GM13976 (cell line): ENCODE data around the gene RC3H2.
"Not testable (repeated sequence)": the region's sequence is repeated elsewhere in the genome, so short reads cannot be mapped to it uniquely, and the experiment has no call there.

Experiments
- DNase-seq: peaks from one replicate; pipeline ENCODE4 v3.0.0; 2012; ENCODE audit warnings: low spot score
- in situ Hi-C: fragments of 300-500 bp; cut with MboI; formaldehyde crosslinking; loops from one replicate; pipeline ENCODE4 v1.12.0; 2022; ENCODE audit warnings: low sequenced_read_pairs, mixed read lengths, inconsistent platforms; ENCODE audit not compliant: unreplicated experiment
- TF ChIP-seq, protein P1 (sequence below): IDR thresholded peaks from 2 replicates; pipeline ENCODE4 v1.5.1; 2012; ENCODE audit warnings: borderline replicate concordance, mild to moderate bottlenecking; ENCODE audit not compliant: insufficient read depth; ENCODE audit errors: extremely low read depth, missing control alignments, control extremely low read depth

Gene RC3H2

DNA sequence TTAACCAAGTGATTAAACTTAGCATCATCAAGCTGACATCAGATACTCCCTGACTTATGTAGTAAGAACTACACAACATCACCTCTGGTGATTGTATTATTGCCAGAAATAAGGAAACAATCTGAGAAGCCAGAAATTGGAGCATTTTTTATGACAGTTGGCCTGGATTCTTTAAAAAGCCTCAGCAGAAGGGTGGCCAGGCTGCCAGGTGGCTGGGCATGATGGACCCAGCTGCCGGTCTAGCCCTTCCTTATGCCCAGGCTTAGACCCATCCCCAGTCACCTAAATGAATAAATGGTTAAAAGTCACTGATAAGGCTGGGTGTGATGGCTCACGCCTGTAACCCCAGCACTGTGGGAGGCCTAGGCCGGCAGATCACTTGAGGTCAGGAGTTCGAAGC lies 92.4 kb downstream of the RC3H2 start:
- in situ Hi-C loops, result loop anchor here (10.0 kb wide), 2 partner anchors 348 to 688 kb away; no protein-coding TSS in a partner anchor

DNA sequence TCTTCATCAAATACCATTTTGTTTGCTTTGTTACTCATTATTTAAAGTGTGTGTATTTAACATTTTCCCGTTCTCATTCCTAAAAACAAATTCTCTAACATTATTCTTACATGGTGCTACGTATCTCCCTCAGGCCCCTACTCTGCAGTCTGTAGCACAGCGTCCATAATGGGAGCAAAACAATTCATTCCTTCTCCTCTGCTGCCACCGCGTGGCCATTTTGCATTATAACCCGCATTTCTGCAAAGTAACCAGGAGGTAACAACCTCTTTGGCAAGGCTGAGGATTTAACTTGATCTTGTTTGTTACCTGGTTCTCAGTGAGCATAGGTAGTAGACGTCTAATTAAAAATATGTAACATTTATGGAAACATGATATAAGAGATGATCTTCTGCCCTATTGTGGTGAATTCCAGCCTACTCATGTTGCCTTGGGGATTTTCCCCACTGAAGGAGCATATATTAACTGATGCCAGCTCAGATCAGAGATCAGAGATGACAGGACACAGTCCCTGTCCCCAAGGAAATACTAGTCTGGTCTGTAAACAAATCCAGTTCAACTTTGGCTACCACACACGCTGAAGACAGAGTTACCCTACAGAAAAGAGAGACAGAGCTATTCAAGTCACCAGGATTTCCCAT lies 94.7 kb downstream of the RC3H2 start:
- peak; percentile 83 for DNase-seq
- TF ChIP-seq, protein P1, sequence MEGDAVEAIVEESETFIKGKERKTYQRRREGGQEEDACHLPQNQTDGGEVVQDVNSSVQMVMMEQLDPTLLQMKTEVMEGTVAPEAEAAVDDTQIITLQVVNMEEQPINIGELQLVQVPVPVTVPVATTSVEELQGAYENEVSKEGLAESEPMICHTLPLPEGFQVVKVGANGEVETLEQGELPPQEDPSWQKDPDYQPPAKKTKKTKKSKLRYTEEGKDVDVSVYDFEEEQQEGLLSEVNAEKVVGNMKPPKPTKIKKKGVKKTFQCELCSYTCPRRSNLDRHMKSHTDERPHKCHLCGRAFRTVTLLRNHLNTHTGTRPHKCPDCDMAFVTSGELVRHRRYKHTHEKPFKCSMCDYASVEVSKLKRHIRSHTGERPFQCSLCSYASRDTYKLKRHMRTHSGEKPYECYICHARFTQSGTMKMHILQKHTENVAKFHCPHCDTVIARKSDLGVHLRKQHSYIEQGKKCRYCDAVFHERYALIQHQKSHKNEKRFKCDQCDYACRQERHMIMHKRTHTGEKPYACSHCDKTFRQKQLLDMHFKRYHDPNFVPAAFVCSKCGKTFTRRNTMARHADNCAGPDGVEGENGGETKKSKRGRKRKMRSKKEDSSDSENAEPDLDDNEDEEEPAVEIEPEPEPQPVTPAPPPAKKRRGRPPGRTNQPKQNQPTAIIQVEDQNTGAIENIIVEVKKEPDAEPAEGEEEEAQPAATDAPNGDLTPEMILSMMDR, result peak; percentile 67
- in situ Hi-C loops, result loop anchor here (10.0 kb wide), 2 partner anchors 346 to 686 kb away; no protein-coding TSS in a partner anchor

More for the DNA sequence above, 92.4 kb downstream of the RC3H2 start:
- TF ChIP-seq, protein P1, result no peak
- no peak for DNase-seq

DNA sequence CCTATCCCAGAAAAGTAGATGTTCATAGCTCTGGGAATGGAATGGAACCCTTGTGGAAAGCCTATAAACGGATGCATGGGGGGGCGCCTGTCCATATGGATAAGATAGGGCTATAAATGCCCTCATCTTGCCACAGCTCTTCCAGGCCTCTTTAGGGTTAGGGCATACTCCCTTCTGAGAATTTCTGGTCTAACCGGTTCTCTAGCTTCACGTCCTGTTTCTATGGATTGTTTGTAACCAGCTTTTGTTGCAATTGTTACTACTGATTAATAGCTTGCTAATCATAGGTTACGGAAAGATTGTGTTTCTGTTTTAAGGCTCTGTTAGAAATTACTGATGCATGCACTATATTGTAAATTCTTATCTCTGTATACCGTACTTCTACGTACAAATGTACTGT lies 95.9 kb downstream of the RC3H2 start:
- DNase-seq, in situ Hi-C loops: not testable (repeated sequence)

DNA sequence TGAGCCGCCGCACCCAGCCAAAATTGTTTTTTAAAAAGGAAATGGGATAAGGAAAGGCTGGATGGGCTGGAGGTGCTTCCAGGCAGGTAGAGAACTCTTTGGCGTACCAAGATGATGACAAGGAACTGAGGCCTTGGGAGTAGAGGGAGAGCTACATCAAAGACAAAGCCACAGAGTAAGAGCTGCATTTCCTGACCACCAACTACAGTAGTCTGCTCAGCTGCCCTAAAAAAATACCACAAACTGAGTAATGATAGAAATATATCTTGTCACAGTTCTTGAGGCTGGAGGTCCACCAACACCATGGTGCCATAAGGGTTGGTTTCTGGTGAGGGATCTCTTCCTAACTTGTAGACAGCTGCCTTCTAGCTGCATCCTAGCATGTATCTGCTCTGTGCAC lies 97.0 kb downstream of the RC3H2 start:
- in situ Hi-C loops, result no loop called here
- DNase-seq, result no peak
- TF ChIP-seq, protein P1, result no peak

DNA sequence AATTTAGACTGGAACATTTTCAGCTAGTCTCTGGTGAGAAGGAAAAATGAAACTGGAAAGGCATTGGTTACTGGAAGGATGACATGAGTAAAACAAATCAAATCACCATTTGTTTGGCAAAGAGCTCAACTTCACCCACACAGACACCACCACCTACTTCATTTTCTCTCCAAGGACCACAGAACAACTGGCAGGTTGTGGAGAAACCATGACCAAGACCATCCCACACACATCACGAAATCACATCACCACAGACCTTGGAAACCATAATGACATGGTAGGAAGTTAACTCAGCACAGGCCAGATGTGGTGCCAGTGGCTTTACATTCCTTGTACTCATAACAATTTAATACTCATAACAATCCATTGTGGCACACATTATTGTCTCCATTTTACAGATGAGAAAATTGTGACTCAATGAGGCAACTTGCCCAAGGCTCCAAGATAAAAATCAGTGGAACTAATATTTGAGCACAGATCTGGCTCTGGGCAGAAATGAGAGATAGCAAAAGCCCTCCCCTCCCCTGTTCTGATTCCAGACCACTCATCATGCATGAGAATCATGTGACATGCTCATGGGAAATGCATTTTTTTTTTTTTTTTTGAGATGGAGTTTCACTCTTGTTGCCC lies 97.8 kb downstream of the RC3H2 start:
- no peak for DNase-seq
- in situ Hi-C loops, result no loop called here
- TF ChIP-seq, protein P1, result no peak

DNA sequence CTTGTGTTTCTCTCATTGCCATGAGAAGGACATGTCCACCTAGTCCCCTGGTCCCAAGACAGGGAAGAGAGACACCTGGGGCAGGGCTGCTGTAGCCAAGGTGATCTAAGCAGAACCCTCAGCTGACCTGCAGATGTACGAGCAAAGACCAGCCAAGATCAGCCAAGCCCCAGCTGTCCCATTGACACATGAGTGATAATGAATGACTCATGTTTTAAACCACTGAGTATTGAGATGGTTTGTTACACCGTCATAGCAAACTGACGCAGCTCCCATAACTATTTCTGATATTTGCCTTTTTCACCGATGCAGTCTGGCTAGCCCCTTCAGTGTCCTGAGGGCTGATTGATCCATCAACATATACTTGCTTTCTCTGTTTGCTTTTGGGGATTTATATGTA lies 98.5 kb downstream of the RC3H2 start:
- TF ChIP-seq, protein P1, result no peak
- in situ Hi-C loops, result no loop called here
- DNase-seq, result no peak
